Adrenal gland (tissue), 12 donors: ENCODE results near the gene OR5B2. TPM values are rescaled to one million over a fixed set of nuclear protein-coding genes. Genes with fewer than 3 reads are reported as not detected.

ENCODE experiments used
- DNase-seq, 7 donors: peaks; one replicate each; pipeline ENCODE4 v3.0.0-alpha.2; 2019 to 2020
- H3K27ac ChIP-seq, 5 donors: fragments of 200-600 bp; sonication (generic) in 4 of 5; 1 replicate in 3 of 5; 2 replicates in 2 of 5; pipeline versions ENCODE4 v1.5.1 to v1.8.0; 2016 to 2020; ENCODE audit warnings: mild to moderate bottlenecking in 1 of 5
- H3K27me3 ChIP-seq: fragments of 200-600 bp; 2 replicates; pipeline ENCODE4 v1.8.0; 2021
- H3K36me3 ChIP-seq, 2 donors: fragments of 200-600 bp; replicated peaks in 1 of 2; 1 replicate in 1 of 2; 2 replicates in 1 of 2; pipeline versions ENCODE4 v1.5.1 to v1.8.0; 2018 to 2022
- H3K4me1 ChIP-seq, 2 donors: fragments of 200-600 bp; replicated peaks in 1 of 2; 1 replicate in 1 of 2; 2 replicates in 1 of 2; pipeline versions ENCODE4 v1.5.1 to v1.8.0; 2018 to 2021
- H3K4me3 ChIP-seq, 4 donors: fragments of 200-600 bp; sonication (generic) in 3 of 4; one replicate each; pipeline ENCODE4 v1.5.1; 2016 to 2018
- H3K9me3 ChIP-seq, 3 donors: fragments of 200-600 bp; sonication (generic) in 1 of 3; replicated peaks in 1 of 3; 1 replicate in 2 of 3; 2 replicates in 1 of 3; pipeline versions ENCODE4 v1.5.1 to v1.8.0; 2016 to 2021
- CTCF ChIP-seq, 6 experiments: fragments of 450-650 bp in 4 of 6; fragments of 200-600 bp in 2 of 6; sonication (generic) in 1 of 6; IDR thresholded peaks; 1 replicate in 5 of 6; 2 replicates in 1 of 6; pipeline versions ENCODE4 v1.5.1 to v1.8.0; 2016 to 2021; ENCODE audit warnings: antibody characterized with exemption in 6 of 6, mild to moderate bottlenecking in 2 of 6, moderate library complexity in 1 of 6
- POLR2A ChIP-seq, 2 donors: fragments of 450-650 bp; IDR thresholded peaks; one replicate each; pipeline ENCODE4 v1.6.1; 2017; ENCODE audit warnings: antibody characterized with exemption in 2 of 2, mild to moderate bottlenecking in 2 of 2, moderate library complexity in 1 of 2
- WGBS, 4 donors: extraction: QIAGEN DNeasy Blood & Tissue Kit in 2 of 4; methylation state at CpG; one replicate each; pipeline versions ENCODE4 v1.1.5 to v1.1.7; 2013 to 2017; 5-methylcytosine and 5-hydroxymethylcytosine counted together
- intact Hi-C, 2 donors: fragments of 100-400 bp; cut with DNase I; formaldehyde crosslinking; loops; one replicate each; pipeline versions ENCODE4 v1.14.1 to v1.15.0; 2022 to 2023
- polyA plus RNA-seq, 3 donors: library from polyadenylated mRNA; stranded (reverse); fragments of 200-250 nt in 2 of 3; fragments of 350-450 nt in 1 of 3; fragmentation: Illumina TruSeq in 1 of 3; extraction: RNeasy Lipid Tissue Mini Kit (QIAGEN cat#74804) in 1 of 3; gene quantifications; one replicate each; pipeline ENCODE4 v1.2.3, GENCODE V29; 2013 to 2014
- total RNA-seq, 9 donors: library from RNA; depleted of rRNA in 4 of 9; stranded (reverse); fragments of >200 nt in 4 of 9; fragments of 120-200 nt in 1 of 9; fragmentation: NEBNext Ultra II Directional in 1 of 9; extraction: Animal tissue kit (Norgen Biotek cat#: 25700) in 1 of 9; gene quantifications; one replicate each; pipeline versions ENCODE4 v1.1.0 to v1.2.4, GENCODE V29; 2013 to 2023
- donor health status: healthy with polysubstance abuse.
- donor health status: Bipolar disorder and iron deficiency.
- donor health status: DM: yes; HTN: yes; CAD: no.
- donor health status: DM: no; HTN: no; CAD: no.
- donor health status: DM: no; HTN: no; CAD: no.
- donor health status: DM: yes; HTN: yes; CAD: no.

OR5B2 gene
- total and polyA plus RNA-seq, 12 donors: not detected

GRCh38 chr11:58451585-58451984 is 23.7 kb upstream of the OR5B2 start:
- TF ChIP-seq CTCF (IDR thresholded peaks at IDR 0.05): no peak
- TF ChIP-seq POLR2A (IDR thresholded peaks at IDR 0.05): no peak
- intact Hi-C loops: no loop called here
- no peak for DNase-seq
- WGBS, 4 donors: 45 to 59% (median 46%) methylated on average over 3 of the region's 3 CpGs
- Histone ChIP-seq H3K36me3 (no peaks in the 10 kb centered on the region), H3K27me3 (no peaks in the 10 kb centered on the region), H3K27ac (no peak overlapping the region), H3K4me1 (no peaks in the 10 kb centered on the region), H3K4me3 (no peak overlapping the region), H3K9me3 (no peaks in the 10 kb centered on the region)

GRCh38 chr11:58446294-58446693 is 18.4 kb upstream of the OR5B2 start:
- Histone ChIP-seq H3K27me3 (no peaks in the 10 kb centered on the region), H3K4me1 (no peaks in the 10 kb centered on the region), H3K27ac (no peak overlapping the region), H3K36me3 (no peaks in the 10 kb centered on the region), H3K4me3 (no peak overlapping the region), H3K9me3 (no peaks in the 10 kb centered on the region)
- DNase-seq: no peak
- intact Hi-C loops: no loop called here
- WGBS, 4 donors: 80 to 90% (median 83%) methylated on average over 5 to 6 of the region's 6 CpGs
- TF ChIP-seq POLR2A (IDR thresholded peaks at IDR 0.05) (no peak), CTCF (IDR thresholded peaks at IDR 0.05) (no peak)

- Histone ChIP-seq H3K4me1 (no peaks in the 10 kb centered on the region), H3K4me3 (no peak overlapping the region), H3K27me3 (no peaks in the 10 kb centered on the region), H3K9me3 (no peaks in the 10 kb centered on the region), H3K36me3 (no peaks in the 10 kb centered on the region), H3K27ac (no peak overlapping the region)
- WGBS, 4 donors: 82 to 100% (median 95%) methylated on average over 1 to 2 of the region's 2 CpGs
- intact Hi-C loops: no loop called here
- TF ChIP-seq CTCF (IDR thresholded peaks at IDR 0.05): no peak
- TF ChIP-seq POLR2A (IDR thresholded peaks at IDR 0.05): no peak
- DNase-seq: no peak
Observed at GRCh38 chr11:58444300-58444699, 16.4 kb upstream of the OR5B2 start.

GRCh38 chr11:58442136-58442535 is 14.2 kb upstream of the OR5B2 start, which contains the start of gene OR5B12:
OR5B12 (minus strand) TSS chr11:58442236; CDS start chr11:58440151, 2,085 bp downstream.
- Histone ChIP-seq H3K4me3 (no peak within 1 kb of the TSS), H3K4me1 (no peaks in the 10 kb centered on the region), H3K36me3 (no peaks in the 10 kb centered on the region), H3K9me3 (no peaks in the 10 kb centered on the region), H3K27me3 (no peaks in the 10 kb centered on the region), H3K27ac (no peak within 1 kb of the TSS)
- TF ChIP-seq CTCF (IDR thresholded peaks at IDR 0.05) (no peak), POLR2A (IDR thresholded peaks at IDR 0.05) (no peak)
- no peak for DNase-seq
- intact Hi-C loops: no loop called here
- 54 to 81% (median 73%) methylated on average over 1 of the region's 1 CpG for WGBS, 4 donors
